Peyer's patch (tissue), 4 donors: ENCODE data around the gene EXOSC9.

Source experiments
- CTCF ChIP-seq, 6 experiments: fragments of 450-650 bp in 4 of 6; fragments of 200-600 bp in 2 of 6; sonication (generic) in 1 of 6; IDR thresholded peaks; one replicate each; pipeline ENCODE4 v1.5.1; 2017 to 2019; ENCODE audit warnings: antibody characterized with exemption in 6 of 6, mild to moderate bottlenecking in 3 of 6, moderate library complexity in 1 of 6
- POLR2A ChIP-seq, 2 donors: fragments of 450-650 bp; IDR thresholded peaks; one replicate each; pipeline ENCODE4 v1.5.1; 2017; ENCODE audit warnings: antibody characterized with exemption in 2 of 2, mild to moderate bottlenecking in 2 of 2, moderate library complexity in 2 of 2

GRCh38 chr4:121800961-121801714 is at the start of gene EXOSC9:
- TF ChIP-seq CTCF (IDR thresholded peaks at IDR 0.05) = peak in 1 of 6 experiments; percentile 17
- TF ChIP-seq POLR2A (IDR thresholded peaks at IDR 0.05) = peak; percentile 41 to 55
